Middle frontal gyrus (tissue), 1 donor: ENCODE measurements around the gene ART5.

ENCODE experiments used
- DNase-seq: peaks from one replicate; pipeline ENCODE4 v3.0.0-alpha.2; 2015; ENCODE audit warnings: low spot score; ENCODE audit errors: extremely low spot score

Gene ART5

GRCh38 chr11:3641701-3642070 is at the start of gene ART5:
Gene ART5, minus strand, starts transcription at chr11:3641992. Its CDS starts 130 bp downstream, at chr11:3641862.
- DNase-seq: no peak

- DNase-seq: no peak
These were observed 45.0 kb upstream of the ART5 start for GRCh38 chr11:3686751-3687150.

- DNase-seq: no peak
These were observed 44.1 kb upstream of the ART5 start for GRCh38 chr11:3685923-3686322.

GRCh38 chr11:3684819-3685172 is 43.0 kb upstream of the ART5 start:
- DNase-seq: no peak

GRCh38 chr11:3684129-3684818 is 42.5 kb upstream of the ART5 start:
- no peak for DNase-seq

GRCh38 chr11:3683039-3683438 is 41.2 kb upstream of the ART5 start:
- DNase-seq: no peak

- DNase-seq: no peak
These were observed 37.3 kb upstream of the ART5 start for GRCh38 chr11:3679077-3679476.

- no peak for DNase-seq
These were observed 34.2 kb upstream of the ART5 start for GRCh38 chr11:3675971-3676370.

- no peak for DNase-seq
These were observed 32.4 kb upstream of the ART5 start for GRCh38 chr11:3674189-3674588.

GRCh38 chr11:3671334-3672254 is 29.8 kb upstream of the ART5 start, which contains the start of gene CHRNA10:
Gene CHRNA10, minus strand, starts transcription at chr11:3671384. Its CDS starts 72 bp downstream, at chr11:3671312.
- no peak for DNase-seq

GRCh38 chr11:3669742-3670183 is 28.0 kb upstream of the ART5 start:
- no peak for DNase-seq

GRCh38 chr11:3669128-3669527 is 27.3 kb upstream of the ART5 start:
- no peak for DNase-seq

- DNase-seq: no peak
These were observed 25.6 kb upstream of the ART5 start for GRCh38 chr11:3667149-3668035.

- DNase-seq: no peak
These were observed 24.3 kb upstream of the ART5 start for GRCh38 chr11:3666023-3666530.

GRCh38 chr11:3665336-3666022 is 23.7 kb upstream of the ART5 start:
- DNase-seq: no peak

GRCh38 chr11:3664032-3664630 is 22.3 kb upstream of the ART5 start:
- no peak for DNase-seq

GRCh38 chr11:3662856-3663255 is 21.1 kb upstream of the ART5 start:
- no peak for DNase-seq

- DNase-seq: no peak
These were observed 19.2 kb upstream of the ART5 start for GRCh38 chr11:3660960-3661359.

- no peak for DNase-seq
These were observed 18.1 kb upstream of the ART5 start for GRCh38 chr11:3659595-3660515.
